Activated naive CD4-positive, alpha-beta T cell treated with anti-CD3 and anti-CD28 coated beads for 36 hours (primary cell): ENCODE data around the gene OR51E1. TPM values are rescaled to one million over a fixed set of nuclear protein-coding genes. Genes with fewer than 3 reads are reported as not detected.

Experiments
- CTCF ChIA-PET: fragments of 350-600 bp; sonication (Branson Sonifier 250); formaldehyde crosslinking; loops from one replicate; lab custom pipeline; 2021; ENCODE audit warnings: antibody characterized with exemption; lab: Charles Lee
- DNase-seq: peaks from one replicate; pipeline ENCODE4 v3.0.0-alpha.2; 2020
- H3K27ac Mint-ChIP-seq: one replicate; pipeline ENCODE4 v1.8.0; 2021; ENCODE audit warnings: mild to moderate bottlenecking, mixed read lengths
- H3K27me3 Mint-ChIP-seq: one replicate; pipeline ENCODE4 v1.8.0; 2021; ENCODE audit warnings: low read depth, mixed read lengths
- H3K36me3 Mint-ChIP-seq: one replicate; pipeline ENCODE4 v1.8.0; 2021; ENCODE audit warnings: low read depth, mixed read lengths
- H3K4me1 Mint-ChIP-seq: one replicate; pipeline ENCODE4 v1.8.0; 2021; ENCODE audit warnings: low read depth, mixed read lengths
- H3K4me3 Mint-ChIP-seq: one replicate; pipeline ENCODE4 v1.8.0; 2021; ENCODE audit warnings: mild to moderate bottlenecking, moderate library complexity, mixed read lengths
- H3K9me3 Mint-ChIP-seq: one replicate; pipeline ENCODE4 v1.8.0; 2021; ENCODE audit warnings: mixed read lengths
- intact Hi-C: fragments of 100-400 bp; cut with micrococcal nuclease; formaldehyde crosslinking; loops from one replicate; pipeline ENCODE4 v1.15.1; 2023
- total RNA-seq, 2 experiments: library from RNA; stranded (reverse); gene quantifications; one replicate each; pipeline ENCODE4 v1.2.3, GENCODE V29; 2021

The OR51E1 gene
- total RNA-seq, 2 experiments from 2014 or later, result not detected

GRCh38 chr11:4699697-4700435, 56.1 kb downstream of the OR51E1 start:
- Mint-ChIP-seq H3K36me3 (no peaks in the 10 kb centered on the region), H3K27me3 (peaks cover 14% of the 10 kb centered on the region)
- CTCF ChIA-PET, result no interaction called here

GRCh38 chr11:4700436-4700820, 56.6 kb downstream of the OR51E1 start:
- DNase-seq, result no peak
- intact Hi-C loops, result no loop called here
- no peaks in the 10 kb centered on the region for H3K36me3 Mint-ChIP-seq
- peaks cover 16% of the 10 kb centered on the region for H3K27me3 Mint-ChIP-seq
- no peak overlapping the region for H3K27ac Mint-ChIP-seq
- CTCF ChIA-PET, result no interaction called here
- H3K4me1 Mint-ChIP-seq, result no peaks in the 10 kb centered on the region
- no peaks in the 10 kb centered on the region for H3K9me3 Mint-ChIP-seq
- H3K4me3 Mint-ChIP-seq, result no peak overlapping the region

More at GRCh38 chr11:4699697-4700435, 56.1 kb downstream of the OR51E1 start:
- Mint-ChIP-seq H3K9me3 (no peaks in the 10 kb centered on the region), H3K4me1 (no peaks in the 10 kb centered on the region), H3K4me3 (no peak overlapping the region), H3K27ac (no peak overlapping the region)
- no peak for DNase-seq
- intact Hi-C loops, result no loop called here

GRCh38 chr11:4704054-4704789, 60.4 kb downstream of the OR51E1 start, which contains the start of gene MMP26:
MMP26 (plus strand) TSS chr11:4704784.
- Mint-ChIP-seq H3K4me1 (no peaks in the 10 kb centered on the region), H3K36me3 (no peaks in the 10 kb centered on the region), H3K27me3 (peaks cover 29% of the 10 kb centered on the region), H3K4me3 (no peak within 1 kb of the TSS), H3K27ac (peak within 1 kb of the TSS; percentile 11), H3K9me3 (no peaks in the 10 kb centered on the region)
- no peak for DNase-seq
- intact Hi-C loops, result no loop called here
- CTCF ChIA-PET, result interaction anchor here (1.6 kb wide), 1 partner anchor 67 kb away, joined by 4 read pairs; the partner anchor contains the start of gene OR51D1

- intact Hi-C loops, result no loop called here
- CTCF ChIA-PET, result no interaction called here
- Mint-ChIP-seq H3K27me3 (peaks cover 29% of the 10 kb centered on the region), H3K9me3 (no peaks in the 10 kb centered on the region), H3K4me1 (no peaks in the 10 kb centered on the region), H3K4me3 (no peak overlapping the region), H3K36me3 (no peaks in the 10 kb centered on the region), H3K27ac (no peak overlapping the region)
- no peak for DNase-seq
These were observed 61.1 kb downstream of the OR51E1 start for GRCh38 chr11:4704790-4705334.

Other genes starting within 250 kb of the OR51E1 start
- gene OR52K2, start 194.7 kb upstream of the OR51E1 start, total RNA-seq, result not detected
- not detected for gene OR52K1, start 161.3 kb upstream of the OR51E1 start, total RNA-seq
- gene OR52M1, start 98.8 kb upstream of the OR51E1 start, total RNA-seq, result not detected
- gene OR52I2, start 62.2 kb upstream of the OR51E1 start, total RNA-seq, result not detected
- gene OR52I1, start 49.9 kb upstream of the OR51E1 start, total RNA-seq, result not detected
- 10 to 100 TPM; 11.3 to 15.4 TPM for gene TRIM68, start 35.8 kb upstream of the OR51E1 start, total RNA-seq
- not detected for gene OR51D1, start 6.5 kb upstream of the OR51E1 start, total RNA-seq
- gene OR51E2, start 53.9 kb downstream of the OR51E1 start, total RNA-seq, result not detected
- gene MMP26, start 60.8 kb downstream of the OR51E1 start, total RNA-seq, result not detected
- gene OR51F1, start 126.0 kb downstream of the OR51E1 start, total RNA-seq, result not detected
- gene OR52R1, start 160.4 kb downstream of the OR51E1 start, total RNA-seq, result not detected
- gene OR51F2, start 177.3 kb downstream of the OR51E1 start, total RNA-seq, result not detected
- gene OR51S1, start 205.2 kb downstream of the OR51E1 start, total RNA-seq, result not detected
- not detected for gene OR51T1, start 237.9 kb downstream of the OR51E1 start, total RNA-seq